Retina (tissue), 1 donor: ENCODE measurements around the gene ZNRF3.

Source experiments
- DNase-seq: peaks from one replicate; pipeline ENCODE4 v3.0.0-alpha.2; 2016

The ZNRF3 gene

GRCh38 chr22:28953976-28954880, 70.9 kb downstream of the ZNRF3 start:
- DNase-seq = no peak

- DNase-seq = no peak
Observed at GRCh38 chr22:28955817-28956216, 72.4 kb downstream of the ZNRF3 start.

- no peak for DNase-seq
Observed at GRCh38 chr22:28956506-28956905, 73.1 kb downstream of the ZNRF3 start.

GRCh38 chr22:28958611-28959010, 75.2 kb downstream of the ZNRF3 start:
- no peak for DNase-seq

GRCh38 chr22:28962042-28962554, 78.7 kb downstream of the ZNRF3 start:
- DNase-seq = no peak

- DNase-seq = no peak
Observed at GRCh38 chr22:28963362-28963761, 80.0 kb downstream of the ZNRF3 start.

- no peak for DNase-seq
Observed at GRCh38 chr22:28967163-28967665, 83.8 kb downstream of the ZNRF3 start.

- no peak for DNase-seq
Observed at GRCh38 chr22:28967969-28968368, 84.6 kb downstream of the ZNRF3 start.

GRCh38 chr22:28969401-28970168, 86.2 kb downstream of the ZNRF3 start:
- DNase-seq = no peak

GRCh38 chr22:28973352-28973751, 90.0 kb downstream of the ZNRF3 start:
- no peak for DNase-seq

GRCh38 chr22:28977060-28977459, 93.7 kb downstream of the ZNRF3 start:
- no peak for DNase-seq

- DNase-seq = no peak
Observed at GRCh38 chr22:28977481-28977971, 94.2 kb downstream of the ZNRF3 start.

GRCh38 chr22:28978158-28978557, 94.8 kb downstream of the ZNRF3 start:
- DNase-seq = no peak

- DNase-seq = no peak
Observed at GRCh38 chr22:28978863-28979796, 95.8 kb downstream of the ZNRF3 start.

GRCh38 chr22:28980326-28980725, 97.0 kb downstream of the ZNRF3 start:
- DNase-seq = no peak

GRCh38 chr22:28981818-28982499, 98.6 kb downstream of the ZNRF3 start:
- no peak for DNase-seq

GRCh38 chr22:28983190-28983589, 99.8 kb downstream of the ZNRF3 start:
- no peak for DNase-seq

GRCh38 chr22:28983788-28984441, 100.5 kb downstream of the ZNRF3 start:
- no peak for DNase-seq

- DNase-seq = no peak
Observed at GRCh38 chr22:28984482-28985158, 101.2 kb downstream of the ZNRF3 start.

- no peak for DNase-seq
Observed at GRCh38 chr22:28985581-28986290, 102.4 kb downstream of the ZNRF3 start.
